ENCODE data around the gene PCDH1. TPM values are rescaled to one million over a fixed set of nuclear protein-coding genes. Genes with fewer than 3 reads are reported as not detected.

The PCDH1 gene
- total and polyA plus RNA-seq, 2 of the 13 experiments (the other 11 are each of a cell fraction or from before 2014, with no cell fraction given) = 0.11 to 0.83 TPM

DNA sequence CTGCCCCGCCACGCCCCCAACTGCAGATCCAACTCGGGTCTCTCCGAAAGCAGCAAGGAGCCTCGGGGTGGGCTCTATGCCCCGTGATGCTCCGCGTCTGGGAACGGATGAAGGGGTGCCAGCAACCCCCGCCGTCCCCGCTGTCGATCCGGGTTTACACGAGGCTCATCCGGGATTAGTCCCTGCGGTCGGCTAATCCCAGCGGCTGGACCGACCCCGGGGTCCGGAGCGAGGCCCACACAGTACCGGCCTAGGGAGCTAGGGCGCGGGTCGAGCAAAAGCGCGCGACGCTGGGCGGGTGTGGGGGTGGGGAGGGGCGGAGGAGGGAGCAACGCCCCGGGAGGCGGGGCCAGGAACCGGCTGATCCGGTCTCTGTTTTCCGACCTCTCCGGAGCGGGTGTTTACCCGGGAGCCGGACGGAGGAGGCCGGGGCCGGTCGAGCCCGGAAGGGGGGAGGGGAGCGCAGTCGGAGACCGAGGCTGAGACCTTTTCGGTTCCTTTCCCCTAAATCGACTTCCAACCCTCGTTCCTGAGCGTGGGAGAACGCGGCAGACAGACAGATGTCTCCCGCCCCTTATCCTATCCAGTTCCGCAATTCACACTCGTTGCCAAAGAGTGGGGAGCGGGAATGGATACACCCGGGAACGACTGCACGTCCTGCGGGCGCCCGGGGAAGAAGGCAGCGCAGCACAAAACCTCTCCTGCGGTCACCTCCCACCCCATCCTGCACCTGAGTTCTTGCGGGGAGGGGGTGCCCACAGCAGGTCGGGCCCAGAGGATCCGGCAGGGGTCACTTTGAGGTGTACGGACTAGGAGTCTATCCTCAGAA, 28.6 kb downstream of the PCDH1 start (continued):
- TF ChIP-seq, protein P1, sequence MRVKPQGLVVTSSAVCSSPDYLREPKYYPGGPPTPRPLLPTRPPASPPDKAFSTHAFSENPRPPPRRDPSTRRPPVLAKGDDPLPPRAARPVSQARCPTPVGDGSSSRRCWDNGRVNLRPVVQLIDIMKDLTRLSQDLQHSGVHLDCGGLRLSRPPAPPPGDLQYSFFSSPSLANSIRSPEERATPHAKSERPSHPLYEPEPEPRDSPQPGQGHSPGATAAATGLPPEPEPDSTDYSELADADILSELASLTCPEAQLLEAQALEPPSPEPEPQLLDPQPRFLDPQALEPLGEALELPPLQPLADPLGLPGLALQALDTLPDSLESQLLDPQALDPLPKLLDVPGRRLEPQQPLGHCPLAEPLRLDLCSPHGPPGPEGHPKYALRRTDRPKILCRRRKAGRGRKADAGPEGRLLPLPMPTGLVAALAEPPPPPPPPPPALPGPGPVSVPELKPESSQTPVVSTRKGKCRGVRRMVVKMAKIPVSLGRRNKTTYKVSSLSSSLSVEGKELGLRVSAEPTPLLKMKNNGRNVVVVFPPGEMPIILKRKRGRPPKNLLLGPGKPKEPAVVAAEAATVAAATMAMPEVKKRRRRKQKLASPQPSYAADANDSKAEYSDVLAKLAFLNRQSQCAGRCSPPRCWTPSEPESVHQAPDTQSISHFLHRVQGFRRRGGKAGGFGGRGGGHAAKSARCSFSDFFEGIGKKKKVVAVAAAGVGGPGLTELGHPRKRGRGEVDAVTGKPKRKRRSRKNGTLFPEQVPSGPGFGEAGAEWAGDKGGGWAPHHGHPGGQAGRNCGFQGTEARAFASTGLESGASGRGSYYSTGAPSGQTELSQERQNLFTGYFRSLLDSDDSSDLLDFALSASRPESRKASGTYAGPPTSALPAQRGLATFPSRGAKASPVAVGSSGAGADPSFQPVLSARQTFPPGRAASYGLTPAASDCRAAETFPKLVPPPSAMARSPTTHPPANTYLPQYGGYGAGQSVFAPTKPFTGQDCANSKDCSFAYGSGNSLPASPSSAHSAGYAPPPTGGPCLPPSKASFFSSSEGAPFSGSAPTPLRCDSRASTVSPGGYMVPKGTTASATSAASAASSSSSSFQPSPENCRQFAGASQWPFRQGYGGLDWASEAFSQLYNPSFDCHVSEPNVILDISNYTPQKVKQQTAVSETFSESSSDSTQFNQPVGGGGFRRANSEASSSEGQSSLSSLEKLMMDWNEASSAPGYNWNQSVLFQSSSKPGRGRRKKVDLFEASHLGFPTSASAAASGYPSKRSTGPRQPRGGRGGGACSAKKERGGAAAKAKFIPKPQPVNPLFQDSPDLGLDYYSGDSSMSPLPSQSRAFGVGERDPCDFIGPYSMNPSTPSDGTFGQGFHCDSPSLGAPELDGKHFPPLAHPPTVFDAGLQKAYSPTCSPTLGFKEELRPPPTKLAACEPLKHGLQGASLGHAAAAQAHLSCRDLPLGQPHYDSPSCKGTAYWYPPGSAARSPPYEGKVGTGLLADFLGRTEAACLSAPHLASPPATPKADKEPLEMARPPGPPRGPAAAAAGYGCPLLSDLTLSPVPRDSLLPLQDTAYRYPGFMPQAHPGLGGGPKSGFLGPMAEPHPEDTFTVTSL (CRISPR knock-in tag; IDR thresholded peaks at IDR 0.05; ENCODE audit: borderline replicate concordance) = no peak
- TF ChIP-seq REST (IDR thresholded peaks at IDR 0.05; ENCODE audit: borderline replicate concordance in 1 of 2, low read depth in 1 of 2, low read length in 2 of 2) = peak in 1 of 2 experiments; percentile 39; a peak in 1 of 4 replicates
- TF ChIP-seq ZSCAN29 (CRISPR knock-in tag; conservative IDR thresholded peaks at IDR 0.05) = peak; percentile 44; the same call in 1 of the 2 replicates
- no peak for TF ChIP-seq ZNF780A (CRISPR knock-in tag; IDR thresholded peaks at IDR 0.05)
- TF ChIP-seq ZNF550 (CRISPR knock-in tag; IDR thresholded peaks at IDR 0.05; ENCODE audit: borderline replicate concordance) = no peak
- TF ChIP-seq TBX2 (CRISPR knock-in tag; IDR thresholded peaks at IDR 0.05; ENCODE audit: borderline replicate concordance) = peak; percentile 42; the same call in 1 of the 2 replicates
- peak; percentile 57 for TF ChIP-seq RXRB (CRISPR knock-in tag; IDR thresholded peaks at IDR 0.05; ENCODE audit: borderline replicate concordance)
- TF ChIP-seq HNRNPK (IDR thresholded peaks at IDR 0.05; ENCODE audit: low read depth, low read length, poor library complexity, severe bottlenecking) = peak; percentile 67
- TF ChIP-seq ZNF746 (CRISPR knock-in tag; IDR thresholded peaks at IDR 0.05) = no peak; the same call in 1 of the 2 replicates
- TF ChIP-seq MTF2 (CRISPR knock-in tag; IDR thresholded peaks at IDR 0.05; ENCODE audit: borderline replicate concordance) = 0 out of 2 replicates have a peak, but pooled peaks have one; percentile 33
- TF ChIP-seq, protein P2, sequence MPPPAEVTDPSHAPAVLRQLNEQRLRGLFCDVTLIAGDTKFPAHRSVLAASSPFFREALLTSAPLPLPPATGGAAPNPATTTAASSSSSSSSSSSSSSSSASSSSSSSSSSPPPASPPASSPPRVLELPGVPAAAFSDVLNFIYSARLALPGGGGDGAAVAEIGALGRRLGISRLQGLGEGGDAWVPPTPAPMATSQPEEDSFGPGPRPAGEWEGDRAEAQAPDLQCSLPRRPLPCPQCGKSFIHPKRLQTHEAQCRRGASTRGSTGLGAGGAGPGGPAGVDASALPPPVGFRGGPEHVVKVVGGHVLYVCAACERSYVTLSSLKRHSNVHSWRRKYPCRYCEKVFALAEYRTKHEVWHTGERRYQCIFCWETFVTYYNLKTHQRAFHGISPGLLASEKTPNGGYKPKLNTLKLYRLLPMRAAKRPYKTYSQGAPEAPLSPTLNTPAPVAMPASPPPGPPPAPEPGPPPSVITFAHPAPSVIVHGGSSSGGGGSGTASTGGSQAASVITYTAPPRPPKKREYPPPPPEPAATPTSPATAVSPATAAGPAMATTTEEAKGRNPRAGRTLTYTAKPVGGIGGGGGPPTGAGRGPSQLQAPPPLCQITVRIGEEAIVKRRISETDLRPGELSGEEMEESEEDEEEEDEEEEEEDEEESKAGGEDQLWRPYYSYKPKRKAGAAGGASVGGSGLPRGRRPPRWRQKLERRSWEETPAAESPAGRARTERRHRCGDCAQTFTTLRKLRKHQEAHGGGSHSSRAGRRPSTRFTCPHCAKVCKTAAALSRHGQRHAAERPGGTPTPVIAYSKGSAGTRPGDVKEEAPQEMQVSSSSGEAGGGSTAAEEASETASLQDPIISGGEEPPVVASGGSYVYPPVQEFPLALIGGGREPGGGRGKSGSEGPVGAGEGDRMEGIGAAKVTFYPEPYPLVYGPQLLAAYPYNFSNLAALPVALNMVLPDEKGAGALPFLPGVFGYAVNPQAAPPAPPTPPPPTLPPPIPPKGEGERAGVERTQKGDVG (CRISPR knock-in tag; IDR thresholded peaks at IDR 0.05; ENCODE audit: borderline replicate concordance) = no peak
- no peak; the same call in 1 of the 2 replicates for TF ChIP-seq MAZ (IDR thresholded peaks at IDR 0.05; ENCODE audit: borderline replicate concordance, low read depth, low read length)
- peak; percentile 39; the same call in 1 of the 2 replicates for TF ChIP-seq MAZ (CRISPR knock-in tag; IDR thresholded peaks at IDR 0.05; ENCODE audit: low read depth)
- TF ChIP-seq KMT2A (CRISPR knock-in tag; IDR thresholded peaks at IDR 0.05) = no peak
- 0 out of 2 replicates have a peak, but pooled peaks have one; percentile 16 for TF ChIP-seq ZNF225 (CRISPR knock-in tag; IDR thresholded peaks at IDR 0.05)
